Epidermal melanocyte (primary cell): ENCODE results near the gene GPRASP1.

Experiments used
- DNase-seq: peaks from one replicate; pipeline ENCODE4 v3.0.0; 2011; ENCODE audit warnings: low spot score; ENCODE audit not compliant: insufficient read length

The GPRASP1 gene

DNA sequence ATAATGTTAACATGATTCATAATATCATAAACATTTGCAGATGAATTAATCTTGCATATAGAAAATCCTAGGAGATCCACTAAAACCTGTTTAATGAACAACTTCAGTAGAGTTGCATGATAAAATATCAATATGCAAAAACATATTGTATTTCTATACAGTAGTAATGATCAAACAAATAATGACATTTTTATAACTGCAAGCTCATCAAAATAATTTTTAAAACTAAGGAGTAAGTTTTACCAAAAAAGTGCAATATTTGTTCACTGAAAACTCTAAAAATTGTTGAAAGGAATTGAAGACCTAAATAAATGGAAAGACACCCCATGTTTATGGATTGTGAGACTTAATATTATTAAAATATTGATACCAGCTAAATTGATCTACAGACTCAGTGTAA, 45.0 kb downstream of the GPRASP1 start:
- no peak for DNase-seq

GRCh38 chrX:102697494-102697893, 46.2 kb downstream of the GPRASP1 start:
- DNase-seq = no peak
